Right lobe of liver (tissue), 6 donors: Measurements from ENCODE around the gene MAP7D3. TPM values are rescaled to one million over a fixed set of nuclear protein-coding genes. Genes with fewer than 3 reads are reported as not detected.

Source experiments
- ATAC-seq, 4 donors: fragments of 200-7000 bp; cut with Tn5 transposase; one replicate each; pipeline ENCODE4 v1.9.1; 2020; ENCODE audit warnings: mild to moderate bottlenecking in 4 of 4, moderate library complexity in 4 of 4
- DNase-seq, 3 donors: peaks; one replicate each; pipeline ENCODE4 v3.0.0-alpha.2; 2020
- H3K27ac ChIP-seq, 3 donors: fragments of 200-600 bp; one replicate each; pipeline ENCODE4 v1.8.0; 2022
- H3K27me3 ChIP-seq, 2 donors: fragments of 200-600 bp; one replicate each; pipeline ENCODE4 v1.8.0; 2022
- H3K36me3 ChIP-seq, 4 donors: fragments of 200-600 bp; sonication (generic) in 1 of 4; one replicate each; pipeline versions ENCODE4 v1.5.1 to v1.8.0; 2017 to 2022; ENCODE audit warnings: control low read depth in 1 of 4
- H3K4me1 ChIP-seq, 4 donors: fragments of 200-600 bp; sonication (generic) in 1 of 4; one replicate each; pipeline versions ENCODE4 v1.5.1 to v1.8.0; 2017 to 2022; ENCODE audit warnings: control low read depth in 1 of 4
- H3K4me3 ChIP-seq, 3 donors: fragments of 200-600 bp; one replicate each; pipeline ENCODE4 v1.8.0; 2022
- H3K9me3 ChIP-seq, 4 donors: fragments of 200-600 bp; sonication (generic) in 1 of 4; one replicate each; pipeline versions ENCODE4 v1.5.1 to v1.8.0; 2017 to 2022; ENCODE audit warnings: control low read depth in 1 of 4
- CTCF ChIP-seq, 4 donors: fragments of 200-600 bp in 3 of 4; fragments of 450-650 bp in 1 of 4; IDR thresholded peaks; one replicate each; pipeline versions ENCODE4 v1.5.1 to v1.8.0; 2016 to 2022; ENCODE audit warnings: antibody characterized with exemption in 4 of 4, mild to moderate bottlenecking in 2 of 4
- POLR2A ChIP-seq: fragments of 450-650 bp; IDR thresholded peaks from one replicate; pipeline ENCODE4 v1.6.1; 2017; ENCODE audit warnings: antibody characterized with exemption, mild to moderate bottlenecking
- WGBS: methylation state at CpG from one replicate; pipeline ENCODE4 v1.1.6; 2018; ENCODE audit warnings: low coverage, low lambda C conversion rate; ENCODE audit not compliant: insufficient coverage; ENCODE audit errors: missing lambda C conversion rate; 5-methylcytosine and 5-hydroxymethylcytosine counted together
- intact Hi-C, 2 donors: fragments of 100-400 bp; cut with DNase I; formaldehyde crosslinking; loops; one replicate each; pipeline versions ENCODE4 v1.11.2 to v1.14.1; 2022
- total RNA-seq, 6 experiments: library from RNA; depleted of rRNA in 2 of 6; stranded (reverse); fragments of >200 nt in 2 of 6; fragmentation: NEBNext Ultra II Directional in 3 of 6; extraction: Animal tissue kit (Norgen Biotek cat#: 25700) in 3 of 6; gene quantifications; one replicate each; pipeline versions ENCODE4 v1.1.0 to v1.2.4, GENCODE V29; 2016 to 2023
- donor health status: DM: no; HTN: yes; CAD: no.
- donor health status: DM: no; HTN: no; CAD: no.
- donor health status: DM: no; HTN: no; CAD: no.
- donor health status: DM: no; HTN: yes; CAD: no.
- donor health status: DM: no; HTN: yes; CAD: no.

MAP7D3 gene
- total RNA-seq, 6 experiments from 2014 or later = 2.4 to 5.4 (median 4.1) TPM

DNA sequence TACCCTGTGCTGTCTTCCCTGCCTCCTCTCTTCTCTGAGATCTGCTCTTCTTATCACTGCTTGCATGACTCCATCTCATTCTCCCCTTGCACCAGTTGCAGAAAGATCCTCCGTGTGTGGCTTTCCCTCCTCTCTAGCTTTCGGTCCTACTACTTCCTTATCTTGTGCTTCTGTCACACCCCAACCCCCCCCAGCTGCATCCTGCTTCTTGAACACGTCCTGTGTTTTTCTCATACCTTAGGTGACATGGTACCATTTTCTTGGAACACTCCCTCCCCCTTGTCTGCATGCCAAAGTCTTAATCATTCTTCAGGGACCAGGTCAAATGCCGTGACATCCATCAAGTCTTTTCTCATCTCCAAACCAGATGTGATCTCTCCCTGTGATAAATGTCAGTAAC, 57.4 kb downstream of the MAP7D3 start:
- H3K36me3 ChIP-seq = no peaks in the 10 kb centered on the region
- peaks cover 0 to 21% (median 3%) of the 10 kb centered on the region in 4 donors for H3K4me1 ChIP-seq
- no peak for TF ChIP-seq CTCF (IDR thresholded peaks at IDR 0.05)
- TF ChIP-seq POLR2A = no peak
- no peaks in the 10 kb centered on the region for H3K9me3 ChIP-seq
- 41% methylated on average over 4 of the region's 4 CpGs for WGBS
- no peak for ATAC-seq
- DNase-seq = no peak
- H3K27me3 ChIP-seq = no peaks in the 10 kb centered on the region
- no peak overlapping the region for H3K4me3 ChIP-seq
- no peak overlapping the region for H3K27ac ChIP-seq
- intact Hi-C loops = no loop called here

DNA sequence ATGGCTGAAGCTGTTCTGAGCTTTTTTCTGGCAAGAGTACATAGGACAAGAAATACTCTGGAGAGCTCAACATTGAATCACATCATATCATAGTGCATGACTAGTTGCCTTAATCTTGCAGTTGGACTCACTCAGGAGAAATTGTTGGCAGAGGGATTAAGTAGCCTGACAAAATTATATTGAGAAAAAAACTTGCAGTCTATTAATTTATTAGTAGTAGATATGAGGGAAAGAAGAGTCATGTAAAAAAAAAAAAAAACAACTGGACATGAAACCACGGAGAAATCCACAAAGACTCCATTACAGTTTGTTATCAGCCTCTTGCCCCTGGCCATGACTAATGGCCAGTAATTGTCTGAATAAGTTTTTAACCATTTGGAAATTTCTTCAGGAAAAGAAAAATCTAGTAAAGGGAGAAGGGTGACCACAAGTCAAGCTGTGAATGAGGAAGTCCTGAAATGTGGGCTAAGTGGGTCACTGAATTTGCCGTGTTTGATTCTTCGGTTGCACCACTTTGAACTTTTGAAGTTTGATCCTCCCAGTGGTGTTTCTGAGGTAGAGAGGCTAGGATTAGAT, 58.3 kb downstream of the MAP7D3 start:
- TF ChIP-seq POLR2A = no peak
- no peak for TF ChIP-seq CTCF (IDR thresholded peaks at IDR 0.05)
- H3K36me3 ChIP-seq = no peaks in the 10 kb centered on the region
- DNase-seq (no peak), ATAC-seq (peak in 3 of 4 donors; percentile 7 to 42 (median 15))
- WGBS = 26% methylated on average over 3 of the region's 3 CpGs
- H3K9me3 ChIP-seq = no peaks in the 10 kb centered on the region
- intact Hi-C loops = no loop called here
- H3K27me3 ChIP-seq = no peaks in the 10 kb centered on the region
- H3K4me1 ChIP-seq = peaks cover 0 to 21% (median 3%) of the 10 kb centered on the region in 4 donors
- H3K4me3 ChIP-seq = no peak overlapping the region
- no peak overlapping the region for H3K27ac ChIP-seq

- Histone ChIP-seq H3K27ac (peak overlapping the region in 1 of 3 donors; percentile 7), H3K4me3 (no peak overlapping the region), H3K36me3 (no peaks in the 10 kb centered on the region), H3K4me1 (peaks cover 0 to 21% (median 3%) of the 10 kb centered on the region in 4 donors), H3K9me3 (no peaks in the 10 kb centered on the region), H3K27me3 (no peaks in the 10 kb centered on the region)
- no peak for DNase-seq
- 30% methylated on average over 2 of the region's 2 CpGs for WGBS
- intact Hi-C loops = no loop called here
- no peak for ATAC-seq
- TF ChIP-seq POLR2A (no peak), CTCF (IDR thresholded peaks at IDR 0.05) (no peak)
Observed at GRCh38 chrX:136192135-136192534, 59.1 kb downstream of the MAP7D3 start.

GRCh38 chrX:136191171-136191570, 60.0 kb downstream of the MAP7D3 start:
- H3K4me3 ChIP-seq = no peak overlapping the region
- H3K27me3 ChIP-seq = no peaks in the 10 kb centered on the region
- peak in 2 of 3 donors; percentile 36 to 49 for DNase-seq
- TF ChIP-seq POLR2A (no peak), CTCF (IDR thresholded peaks at IDR 0.05) (no peak)
- H3K36me3 ChIP-seq = no peaks in the 10 kb centered on the region
- peak overlapping the region; percentile 7 to 38 (median 19) for H3K27ac ChIP-seq
- ATAC-seq = peak; percentile 67 to 88 (median 78)
- H3K9me3 ChIP-seq = no peaks in the 10 kb centered on the region
- WGBS = 26% methylated on average over 5 of the region's 6 CpGs
- H3K4me1 ChIP-seq = peaks cover 0 to 21% (median 3%) of the 10 kb centered on the region in 4 donors
- intact Hi-C loops = no loop called here
